GM12878 (cell line): ENCODE measurements around the gene MYLK3. TPM values are rescaled to one million over a fixed set of nuclear protein-coding genes. Genes with fewer than 3 reads are reported as not detected.

Experiments
- ATAC-seq: fragments of 200-7000 bp; cut with Tn5 transposase; 3 replicates; pipeline ENCODE4 v1.9.1; 2020; ENCODE audit warnings: mild to moderate bottlenecking, moderate library complexity
- BruUV-seq: library from RNA; stranded (reverse); fragments of 400-500 nt; replicated peaks from 2 replicates; lab custom pipeline; 2021; lab: Mats Ljungman, UMichigan
- CTCF ChIA-PET: fragments of 300-600 bp; sonication (Branson Sonifier 250); formaldehyde crosslinking; extraction: SDS; loops from one replicate; lab custom pipeline; 2021; ENCODE audit warnings: inconsistent platforms; lab: Yijun Ruan, JAX
- POLR2A ChIA-PET: fragments of 350-600 bp; formaldehyde crosslinking; extraction: SDS; loops from one replicate; lab custom pipeline; 2021; ENCODE audit warnings: inconsistent platforms; lab: Charles Lee
- RAD21 ChIA-PET: fragments of 300-600 bp; sonication (Branson Sonifier 250); formaldehyde crosslinking; loops from one replicate; lab custom pipeline; 2023; ENCODE audit warnings: antibody characterized with exemption; ENCODE audit not compliant: unreplicated experiment; lab: Charles Lee
- SMC1A ChIA-PET: fragments of 300-600 bp; sonication (Branson Sonifier 250); formaldehyde crosslinking; loops from one replicate; lab custom pipeline; 2023; ENCODE audit not compliant: unreplicated experiment, uncharacterized antibody; lab: Charles Lee
- DNase-seq: peaks from one replicate; pipeline ENCODE4 v3.0.0-alpha.2; 2011; ENCODE audit warnings: low read depth, low spot score
- FAIRE-seq: peaks from 3 replicates; lab custom pipeline; 2011; peaks lifted over from hg19 to GRCh38; lab: Jason Lieb, UNC
- H2AFZ ChIP-seq: 2 replicates; pipeline ENCODE4 v1.6.0; 2011; ENCODE audit warnings: low read depth, low read length, control low read depth; ENCODE audit not compliant: control insufficient read depth
- H3K27ac ChIP-seq: 2 replicates; pipeline ENCODE4 v1.5.1; 2011; ENCODE audit warnings: control low read depth; ENCODE audit not compliant: control insufficient read depth, insufficient read depth
- H3K27me3 ChIP-seq, 2 experiments: replicated peaks in 1 of 2; 2 replicates each; pipeline versions ENCODE4 v1.6.0 to v1.6.1; 2011; ENCODE audit warnings: low read length in 1 of 2; ENCODE audit not compliant: control insufficient read depth in 2 of 2, insufficient read depth in 2 of 2
- H3K36me3 ChIP-seq, 2 experiments: 2 replicates each; pipeline ENCODE4 v1.5.1; 2011; ENCODE audit warnings: low read length in 1 of 2; ENCODE audit not compliant: control insufficient read depth in 2 of 2, insufficient read depth in 2 of 2
- H3K4me1 ChIP-seq: 2 replicates; pipeline ENCODE4 v1.6.1; 2011; ENCODE audit warnings: mild to moderate bottlenecking, low read length, moderate library complexity, mixed read lengths; ENCODE audit not compliant: control insufficient read depth, insufficient read depth
- H3K4me2 ChIP-seq: 2 replicates; pipeline ENCODE4 v1.6.0; 2011; ENCODE audit warnings: control low read depth; ENCODE audit not compliant: control insufficient read depth, insufficient read depth
- H3K4me3 ChIP-seq: fragments of 200-600 bp; sonication (generic); 2 replicates; pipeline ENCODE4 v1.5.1; 2016
- H3K79me2 ChIP-seq: 2 replicates; pipeline ENCODE4 v1.6.0; 2011; ENCODE audit warnings: low read length; ENCODE audit not compliant: control insufficient read depth, insufficient read depth
- H3K9ac ChIP-seq: 2 replicates; pipeline ENCODE4 v1.8.0; 2011; ENCODE audit warnings: low read length, control low read depth, mixed read lengths; ENCODE audit not compliant: control insufficient read depth, insufficient read depth
- H3K9me3 ChIP-seq: replicated peaks from 3 replicates; pipeline ENCODE4 v1.5.1; 2011; ENCODE audit warnings: mild to moderate bottlenecking, low read length; ENCODE audit not compliant: control insufficient read depth, insufficient read depth
- H4K20me1 ChIP-seq: 2 replicates; pipeline ENCODE4 v1.6.0; 2011; ENCODE audit not compliant: control insufficient read depth, insufficient read depth
- ATF3 ChIP-seq: IDR thresholded peaks from 2 replicates; pipeline ENCODE4 v1.6.1; 2011; ENCODE audit warnings: low read depth, mild to moderate bottlenecking, low read length, moderate library complexity, borderline replicate concordance; ENCODE audit errors: extremely low read depth
- CBX3 ChIP-seq: fragments of 200-600 bp; sonication (generic); IDR thresholded peaks from 2 replicates; pipeline ENCODE4 v1.6.1; 2016; ENCODE audit warnings: low read depth, borderline replicate concordance
- E2F8 ChIP-seq: fragments of 450-650 bp; IDR thresholded peaks from 2 replicates; pipeline ENCODE4 v1.6.1; 2018; ENCODE audit warnings: mild to moderate bottlenecking, low read depth, moderate library complexity; ENCODE audit not compliant: partially characterized antibody
- MTA3 ChIP-seq: IDR thresholded peaks from 2 replicates; pipeline ENCODE4 v1.6.1; 2012; ENCODE audit warnings: low read length, inconsistent platforms, borderline replicate concordance
- MYB ChIP-seq: fragments of 150-350 bp; IDR thresholded peaks from 2 replicates; pipeline ENCODE4 v1.6.1; 2014; ENCODE audit warnings: mild to moderate bottlenecking, low read depth, low read length, borderline replicate concordance
- SMAD1 ChIP-seq: fragments of 450-650 bp; IDR thresholded peaks from 2 replicates; pipeline ENCODE4 v1.6.1; 2018; ENCODE audit warnings: mild to moderate bottlenecking, low read depth; ENCODE audit not compliant: partially characterized antibody
- YBX1 ChIP-seq: fragments of 450-650 bp; IDR thresholded peaks from 2 replicates; pipeline ENCODE4 v1.6.1; 2016; ENCODE audit warnings: antibody characterized with exemption
- WGBS: methylation state at CpG from one replicate; pipeline ENCODE4 v1.1.6; 2016; ENCODE audit warnings: low lambda C conversion rate; ENCODE audit not compliant: insufficient replicate concordance, insufficient coverage; ENCODE audit errors: missing lambda C conversion rate; 5-methylcytosine and 5-hydroxymethylcytosine counted together
- in situ Hi-C: fragments of 300-500 bp; cut with MboI; formaldehyde crosslinking; loops from 9 replicates; pipeline ENCODE4 v1.14.3; 2018; ENCODE audit warnings: mixed read lengths
- intact Hi-C: fragments of 100-400 bp; cut with micrococcal nuclease; formaldehyde crosslinking; loops from one replicate; pipeline ENCODE4 v1.14.2; 2022; ENCODE audit not compliant: unreplicated experiment
- polyA plus RNA-seq, 11 experiments: library from polyadenylated mRNA; depleted of rRNA in 4 of 11; unstranded in 6 of 11; stranded (reverse) in 5 of 11; fragments of >200 nt; fragmentation: Nextera tagmentation in 4 of 11; fragmentation: Illumina TruSeq in 1 of 11; extraction: Ambion mirVana in 4 of 11; extraction: Trizol in 1 of 11; gene quantifications; 1 replicate in 1 of 11; 2 replicates in 10 of 11; pipeline versions ENCODE4 v1.2.1 to v1.2.3, GENCODE V29; 2011 to 2016; ENCODE audit warnings: inconsistent platforms in 2 of 11, missing spikeins in 2 of 11, low read depth in 1 of 11
- total RNA-seq, 4 experiments: library from RNA; depleted of rRNA in 3 of 4; stranded (reverse); fragments of >200 nt in 3 of 4; fragmentation: Illumina TruSeq in 1 of 4; extraction: Trizol in 1 of 4; gene quantifications; 2 replicates each; pipeline versions ENCODE4 v1.2.1 to v1.2.3, GENCODE V29; 2013 to 2021

The MYLK3 gene
- total and polyA plus RNA-seq, 10 of the 15 experiments (the other 5 are each of a cell fraction or from before 2014, with no cell fraction given) = 0.02 to 0.46 (median 0.17) TPM

- TSS peak; percentile 74 for BruUV-seq
- peak overlapping the region; percentile 56; the same call in 1 of the 2 replicates for H3K9ac ChIP-seq
- H3K36me3 ChIP-seq = no peaks in the 10 kb centered on the region; a peak in 1 of 4 replicates
- no peaks in the 10 kb centered on the region for H3K27me3 ChIP-seq
- in situ Hi-C loops = no loop called here
- no peaks in the 10 kb centered on the region for H4K20me1 ChIP-seq
- H3K79me2 ChIP-seq = peaks cover 5% of the 10 kb centered on the region; the same call in 1 of the 2 replicates
- POLR2A ChIA-PET = interaction anchor here (1.8 to 2.5 kb wide), 2 partner anchors 40 to 42 kb away, joined by 9 to 20 read pairs; partner anchors contain the start of gene C16orf87
- H3K9me3 ChIP-seq = peaks cover 11% of the 10 kb centered on the region; the same call in 2 of the 3 replicates
- CTCF ChIA-PET = interaction anchor here (1.0 to 8.9 kb wide), 7 partner anchors 12 to 115 kb away, joined by 3 to 79 read pairs (median 7); no protein-coding TSS in a partner anchor
- SMC1A ChIA-PET = interaction anchor here (1.0 to 6.8 kb wide), 12 partner anchors 10 to 183 kb away, joined by 3 to 40 read pairs (median 7); partner anchors contain the start of gene C16orf87
- no peak overlapping the region for H3K4me3 ChIP-seq
- DNase-seq (no peak), ATAC-seq (peak; percentile 2; the same call in 2 of the 3 replicates), FAIRE-seq (no peak)
- intact Hi-C loops = no loop called here
- TF ChIP-seq E2F8 (no peak), ATF3 (no peak), CBX3 (no peak), MTA3 (0 out of 2 replicates have a peak, but pooled peaks have one; percentile 57), SMAD1 (peak; percentile 15), YBX1 (no peak), MYB (no peak)
- WGBS = 34% methylated on average over 3 of the region's 3 CpGs
- RAD21 ChIA-PET = interaction anchor here (0.9 to 4.8 kb wide), 10 partner anchors 12 to 98 kb away, joined by 3 to 30 read pairs (median 6); no protein-coding TSS in a partner anchor
- H2AFZ ChIP-seq = no peak overlapping the region
- peaks cover 50% of the 10 kb centered on the region for H3K4me1 ChIP-seq
- peak overlapping the region; percentile 80 for H3K4me2 ChIP-seq
- H3K27ac ChIP-seq = peak overlapping the region; percentile 91
Measured at GRCh38 chr16:46788891-46789474, 40.8 kb upstream of the MYLK3 start.
